GM19455 (cell line): ENCODE measurements around the gene LDLRAD4.

Experiments
- ATAC-seq: cut with Tn5 transposase; IDR thresholded peaks from one replicate; pipeline ENCODE4 v1.9.1; 2021; ENCODE audit not compliant: unreplicated experiment

The LDLRAD4 gene

DNA sequence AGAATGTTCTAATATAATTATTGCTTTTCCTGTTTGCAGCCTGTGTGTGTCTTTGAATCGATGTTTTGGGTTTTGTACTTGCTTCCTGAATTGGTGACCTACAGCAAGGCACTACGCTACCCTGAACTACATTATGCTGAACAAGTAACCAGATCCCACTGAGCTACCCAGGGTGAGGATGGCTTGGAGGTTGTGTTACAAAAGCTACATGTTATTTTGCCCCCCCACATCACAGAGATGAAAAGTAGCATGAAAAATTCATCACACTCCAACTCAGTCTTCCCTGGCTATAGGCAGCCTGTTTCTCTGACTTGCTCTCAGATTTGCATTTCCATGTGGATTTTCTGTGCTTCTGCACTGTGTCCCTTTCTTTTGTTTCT lies 162.1 kb downstream of the LDLRAD4 start:
- ATAC-seq: no peak

DNA sequence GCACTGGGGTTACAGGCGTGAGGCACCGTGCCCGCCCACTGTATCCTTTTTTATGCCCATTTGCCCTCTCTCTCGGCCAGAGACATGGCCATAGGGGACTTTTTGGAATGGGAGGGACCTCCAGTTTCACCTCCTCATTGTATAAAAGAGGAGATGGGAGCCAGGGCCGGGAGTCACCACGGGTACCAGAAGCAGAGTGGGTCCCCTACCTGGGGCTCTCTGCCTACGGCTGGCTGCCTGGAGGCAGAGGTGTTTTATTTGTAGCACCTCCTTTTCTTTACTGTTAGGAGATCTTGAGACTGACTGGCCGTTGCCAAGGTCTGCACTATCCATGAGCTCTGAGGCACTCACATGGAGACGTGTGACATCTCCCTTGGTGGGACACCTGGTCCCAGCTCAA lies 162.8 kb downstream of the LDLRAD4 start:
- ATAC-seq: no peak

DNA sequence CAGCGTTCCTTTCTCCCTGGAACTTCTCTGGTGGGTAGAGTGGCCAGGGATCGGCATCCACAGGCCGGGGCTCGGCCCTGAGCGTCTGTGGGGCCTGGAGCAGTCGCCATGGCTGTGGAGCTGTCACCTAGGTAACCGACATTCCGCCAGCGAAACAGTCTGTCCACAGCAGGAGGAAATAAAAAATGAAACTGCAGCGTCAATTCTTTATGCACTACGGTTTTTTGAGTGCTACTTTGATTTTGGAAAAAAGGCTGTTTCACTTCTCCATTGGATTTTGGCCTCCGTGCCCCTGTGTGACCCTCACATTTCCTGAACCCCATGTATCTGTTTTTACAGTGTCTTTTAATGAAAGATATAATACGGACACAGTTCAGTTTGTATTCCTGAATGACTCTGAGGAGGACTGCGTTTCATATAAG lies 163.4 kb downstream of the LDLRAD4 start:
- ATAC-seq: no peak

DNA sequence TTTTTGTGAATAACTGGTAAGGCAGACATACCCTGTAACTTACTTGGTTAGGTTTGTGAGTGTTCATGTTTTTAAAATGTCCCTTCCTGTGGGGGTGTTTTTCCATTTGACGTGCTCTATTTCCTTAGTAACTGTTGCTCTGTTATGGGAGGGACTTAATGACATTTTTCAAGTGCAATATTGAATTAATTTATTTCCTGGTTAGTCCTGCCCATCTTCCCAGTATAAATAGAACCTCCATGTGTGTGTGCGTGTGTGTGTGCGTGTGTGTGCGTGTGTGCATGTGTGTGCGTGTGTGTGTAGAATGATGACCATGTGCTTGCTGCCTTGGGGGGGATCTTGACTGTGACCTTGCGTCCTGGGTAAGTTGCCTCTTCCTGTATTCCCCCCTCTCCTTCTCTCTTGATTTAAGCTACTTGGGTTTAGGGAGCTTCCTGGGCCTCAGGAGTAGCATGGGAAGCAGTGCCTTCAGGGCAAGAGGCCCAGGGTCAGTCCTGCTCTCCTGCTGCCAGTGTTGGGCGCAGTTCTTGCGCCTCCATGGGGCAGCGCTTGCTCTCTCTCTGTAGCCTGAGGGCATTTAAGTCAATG lies 163.9 kb downstream of the LDLRAD4 start:
- no peak for ATAC-seq

DNA sequence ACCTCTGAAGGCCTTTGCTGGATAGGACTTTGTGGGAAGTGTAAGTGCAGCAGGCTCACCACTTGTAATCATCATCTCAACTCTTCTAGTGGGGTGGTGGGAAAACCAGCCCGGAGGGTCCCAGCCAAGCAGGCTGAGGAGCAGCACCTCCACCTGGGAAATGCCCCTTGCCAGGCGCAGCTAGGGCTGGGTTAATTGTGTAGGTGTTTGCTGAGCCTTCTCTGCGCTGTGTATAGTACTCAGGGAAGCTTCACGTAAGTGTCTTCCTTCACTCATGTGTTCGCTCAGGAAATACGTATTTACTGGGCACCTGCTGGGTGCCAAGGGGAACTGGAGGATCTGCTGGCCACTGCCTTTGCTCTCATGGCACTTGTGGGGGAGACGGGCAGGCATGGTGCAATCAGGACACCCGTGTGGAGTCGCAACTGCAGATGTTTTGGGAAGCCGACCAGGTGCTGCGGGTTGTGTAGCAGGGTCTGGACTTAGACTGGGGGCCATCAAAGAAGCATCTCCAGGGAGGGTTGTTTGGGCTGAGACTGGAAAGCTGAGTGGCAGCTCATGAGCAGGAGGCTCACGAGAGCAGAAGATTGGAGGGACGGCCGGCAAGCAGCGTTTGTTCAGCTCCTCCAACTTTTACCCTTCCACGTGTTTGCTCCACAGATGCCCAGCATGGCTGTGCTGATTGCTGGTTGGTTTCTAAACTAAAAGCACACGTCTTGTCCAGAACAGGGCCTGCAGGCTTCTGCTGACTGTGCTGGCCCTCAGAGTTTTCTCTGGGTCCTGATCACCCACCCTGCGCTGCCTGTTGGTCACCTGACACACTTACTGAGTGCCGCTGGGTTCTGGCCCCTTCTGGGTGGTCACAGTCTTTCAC lies 164.6 kb downstream of the LDLRAD4 start:
- ATAC-seq: no peak

DNA sequence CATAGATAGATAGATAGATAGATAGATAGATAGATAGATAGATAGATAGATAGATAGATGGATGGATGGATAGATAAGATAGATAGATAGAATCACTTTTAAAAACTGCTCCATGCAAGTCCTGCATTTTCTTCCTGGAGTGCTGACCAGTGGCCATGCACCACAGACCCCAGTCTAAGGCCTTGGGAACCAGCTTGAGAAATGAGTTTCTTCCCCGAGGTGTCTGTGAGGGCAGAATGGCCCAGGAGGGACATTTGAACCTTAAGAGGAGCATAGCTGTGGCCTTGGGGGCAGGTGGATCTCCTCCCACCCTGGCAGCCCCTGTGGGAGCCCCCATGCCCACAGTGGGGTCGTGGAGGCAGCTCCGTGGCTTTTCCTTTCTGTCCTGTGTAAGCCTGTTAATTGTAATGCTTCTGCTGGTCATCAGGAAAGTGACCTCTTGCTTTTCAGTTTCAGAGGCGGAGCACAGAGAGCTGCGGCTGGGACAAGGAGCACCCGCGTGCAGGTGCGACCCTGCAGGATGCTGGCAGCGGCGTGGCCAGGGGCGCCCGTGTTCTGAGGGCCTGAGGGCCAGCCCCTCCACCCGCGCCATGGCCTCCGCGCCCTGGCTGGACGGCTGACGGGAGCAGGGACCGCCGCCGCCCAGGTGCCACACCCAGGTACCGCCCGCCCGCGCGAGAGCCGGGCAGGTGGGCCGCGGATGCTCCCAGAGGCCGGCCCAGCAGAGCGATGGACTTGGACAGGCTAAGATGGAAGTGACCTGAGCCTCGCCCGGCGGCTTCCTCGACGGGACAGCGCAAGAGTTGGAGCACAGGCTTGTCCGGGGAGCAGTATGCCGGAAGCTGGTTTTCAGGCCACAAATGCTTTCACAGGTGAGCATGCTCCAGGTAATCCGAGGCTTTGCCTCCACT lies 168.6 kb downstream of the LDLRAD4 start:
- ATAC-seq: no peak

DNA sequence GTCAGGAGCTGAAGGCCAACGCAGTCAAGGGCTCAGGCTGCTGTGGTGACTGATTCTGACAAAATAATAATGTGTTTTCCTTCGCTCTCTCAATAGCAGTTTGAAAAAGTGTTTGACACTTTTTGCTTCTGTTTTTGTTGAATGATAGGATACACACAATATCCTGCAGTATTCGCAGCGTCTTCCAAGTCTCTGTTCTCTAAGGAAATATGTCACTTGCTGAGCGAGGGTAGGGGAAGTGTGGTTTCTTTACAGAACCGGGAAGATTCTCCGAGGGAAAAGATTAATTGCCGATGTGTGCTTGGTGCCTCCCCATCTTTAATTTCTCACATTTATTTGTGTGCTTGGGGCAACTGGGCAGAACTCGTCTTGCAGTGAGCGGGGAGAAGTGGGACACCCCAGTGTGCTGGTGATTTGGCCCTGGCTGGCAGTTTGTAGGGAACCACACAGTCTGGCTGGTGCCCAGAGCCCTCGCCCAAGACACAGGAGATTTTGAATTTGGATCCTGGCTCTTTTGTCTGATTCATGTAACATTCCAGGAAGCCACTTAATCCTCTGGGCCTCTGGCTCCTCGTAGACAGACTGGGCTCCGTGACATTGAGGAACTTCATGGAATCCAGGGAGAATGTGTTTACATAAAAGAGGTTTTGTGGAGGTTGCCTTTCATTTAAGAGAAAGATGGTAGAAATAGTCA lies 169.4 kb downstream of the LDLRAD4 start:
- no peak for ATAC-seq

DNA sequence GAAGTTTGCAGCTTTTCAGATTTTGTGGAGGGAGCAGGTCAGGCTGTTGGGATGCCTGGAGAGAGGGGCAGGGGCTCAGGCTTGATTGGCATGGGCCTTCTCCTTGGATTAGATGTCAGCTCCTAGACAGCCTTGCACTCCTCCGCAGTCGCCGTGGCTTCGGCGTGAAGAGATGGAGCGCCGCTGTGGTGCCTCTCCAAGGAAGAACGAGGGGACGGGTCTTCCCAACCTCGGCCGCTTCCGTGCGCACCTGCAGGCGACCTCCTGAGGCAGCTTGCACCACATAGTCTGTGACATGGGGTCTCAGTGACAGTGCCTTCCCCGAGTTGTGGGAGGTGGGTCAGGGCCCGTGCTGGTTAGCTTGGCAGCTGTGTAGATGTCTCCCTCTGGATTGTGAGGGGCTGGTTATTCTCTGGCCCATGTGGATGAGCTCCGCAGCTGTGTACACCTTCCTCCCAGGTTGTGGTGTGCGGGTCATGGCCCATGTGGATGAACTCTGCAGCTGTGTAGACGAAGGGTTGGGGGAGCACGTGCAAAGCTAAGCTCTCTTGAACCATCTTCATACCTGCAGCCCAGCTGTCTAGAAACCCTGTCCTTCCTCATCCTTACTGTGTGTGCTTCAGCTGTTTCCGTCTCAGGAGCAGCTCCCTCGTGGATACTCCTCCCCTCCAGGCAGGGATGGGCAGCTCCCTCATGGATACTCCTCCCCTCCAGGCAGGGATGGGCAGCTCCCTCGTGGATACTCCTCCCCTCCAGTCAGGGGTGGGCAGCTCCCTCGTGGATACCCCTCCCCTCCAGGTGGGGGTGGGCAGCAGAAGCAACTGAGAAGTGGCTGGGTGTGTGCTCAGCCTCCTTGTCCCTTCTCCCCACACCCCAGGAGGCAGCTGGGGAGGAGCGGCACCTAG lies 170.3 kb downstream of the LDLRAD4 start:
- no peak for ATAC-seq

DNA sequence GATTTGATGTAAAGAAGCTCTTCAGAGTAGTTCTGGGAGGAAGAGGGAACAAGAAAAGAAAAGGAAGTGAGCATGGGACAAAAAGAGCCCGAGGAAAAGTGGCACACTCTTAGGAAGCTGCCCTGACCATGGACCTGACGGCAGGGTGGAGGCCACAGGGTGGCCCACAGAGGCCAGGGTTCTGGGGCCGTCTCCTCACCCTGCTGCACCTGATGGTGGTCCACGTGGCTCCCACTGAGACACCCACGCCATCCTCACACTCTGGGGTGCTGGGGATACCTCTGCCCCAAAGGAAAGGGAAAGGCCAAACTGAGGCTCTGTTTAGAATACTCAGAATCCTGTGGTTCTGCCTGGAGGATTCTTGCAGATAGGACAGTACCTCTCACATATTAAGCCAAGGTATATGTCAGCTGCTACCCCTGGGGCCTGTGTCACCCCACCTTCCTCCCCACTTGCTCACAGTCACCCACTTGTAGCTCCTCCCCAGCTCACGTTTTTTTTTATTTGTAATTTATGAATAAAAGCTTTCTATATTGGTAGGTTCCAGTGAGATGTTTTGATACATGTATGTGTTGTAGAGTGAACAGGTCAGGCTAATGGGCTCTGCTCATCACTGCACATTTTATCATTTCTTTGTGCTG lies 171.1 kb downstream of the LDLRAD4 start:
- ATAC-seq: no peak

DNA sequence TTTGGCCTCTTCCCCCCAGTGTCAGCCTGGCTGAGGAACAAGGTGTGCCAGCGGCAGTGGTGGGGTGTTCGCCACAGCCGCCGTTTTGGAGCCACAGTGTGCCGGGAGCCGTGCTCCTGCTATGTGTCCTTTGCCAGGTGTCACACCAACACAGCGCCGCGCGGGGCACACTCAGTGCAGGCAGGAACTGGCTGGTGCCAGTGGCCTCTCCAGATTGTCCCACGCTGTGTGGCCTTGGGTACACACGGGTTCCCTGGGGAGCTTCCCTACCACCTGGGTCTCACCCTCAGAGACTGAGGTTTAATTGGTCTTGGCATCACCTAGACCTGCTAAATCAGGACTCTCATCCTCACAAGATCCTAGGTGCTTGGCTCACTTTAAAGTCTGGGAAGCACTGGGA lies 171.6 kb downstream of the LDLRAD4 start:
- no peak for ATAC-seq

DNA sequence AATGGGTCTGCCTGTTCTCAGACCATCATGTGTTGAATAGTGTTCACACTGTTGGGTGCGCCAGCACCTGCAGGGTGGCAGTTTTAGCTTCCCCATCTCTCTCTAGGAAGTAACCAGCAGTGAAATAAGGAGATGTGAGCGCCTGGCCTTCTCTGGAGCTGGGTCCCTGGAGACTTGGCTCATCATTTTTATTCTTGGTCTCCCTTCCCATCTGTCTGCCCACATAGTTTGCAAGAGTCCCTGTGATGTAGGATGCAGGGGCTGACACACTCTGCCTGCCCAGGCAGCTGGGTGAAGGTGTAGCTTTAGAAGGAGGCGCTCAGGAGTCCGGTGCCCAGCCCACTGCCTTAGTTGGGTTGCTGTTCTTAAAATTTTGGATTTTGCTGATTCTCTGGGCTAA lies 172.2 kb downstream of the LDLRAD4 start:
- ATAC-seq: no peak

DNA sequence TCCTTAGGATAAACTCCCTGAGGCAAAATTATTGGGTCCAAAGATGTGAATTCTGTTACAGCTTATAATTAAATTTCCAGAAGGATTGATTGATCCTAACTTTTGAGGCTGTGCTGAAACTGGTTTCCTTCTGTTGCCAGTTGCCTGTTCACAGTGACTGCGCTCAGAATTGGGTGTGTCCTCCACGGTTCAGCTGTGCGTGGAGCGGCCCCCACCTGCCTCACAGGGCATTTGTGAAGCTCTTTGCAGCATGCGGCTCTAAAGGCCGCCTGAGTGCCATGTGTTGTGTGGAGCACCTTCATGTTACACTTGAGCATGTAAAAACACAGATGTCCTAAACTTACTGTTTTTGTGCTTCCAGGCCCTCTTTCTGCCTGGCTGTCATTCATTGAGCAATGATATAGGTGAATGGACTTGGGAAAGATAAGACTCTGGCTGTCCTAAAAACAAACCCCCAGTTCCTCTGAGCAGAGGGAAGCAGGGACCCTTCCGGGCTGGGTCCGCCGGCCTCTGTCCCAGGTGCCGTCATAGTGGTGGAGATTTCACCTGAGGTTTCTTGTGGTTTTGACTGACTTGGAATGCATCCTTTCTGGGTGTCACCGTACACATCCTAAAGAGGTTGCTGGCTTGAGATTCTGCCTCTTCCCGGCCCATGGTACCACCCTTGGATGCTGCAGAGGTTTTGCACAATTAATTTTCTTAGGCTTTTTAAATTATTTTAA lies 173.6 kb downstream of the LDLRAD4 start:
- no peak for ATAC-seq

DNA sequence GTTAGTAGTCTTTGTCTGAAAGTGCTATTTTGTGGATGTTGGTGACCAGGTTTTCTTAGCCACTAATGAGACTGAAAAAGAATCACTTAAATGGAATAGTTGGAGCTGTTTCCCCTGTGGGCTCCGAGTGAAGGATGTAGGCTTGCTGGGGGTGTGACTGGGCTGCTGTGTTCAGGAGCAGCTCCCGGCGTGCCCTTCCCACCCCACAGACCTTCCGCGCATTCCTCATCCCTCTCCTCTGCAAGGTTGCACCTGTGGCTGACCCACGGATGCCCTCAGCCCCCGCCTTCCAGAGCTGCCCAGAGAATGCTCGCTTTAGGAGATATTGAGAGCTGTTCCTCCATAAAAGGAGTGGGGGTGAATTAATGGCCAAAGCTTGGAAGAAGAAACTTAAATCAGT lies 174.3 kb downstream of the LDLRAD4 start:
- ATAC-seq: no peak

DNA sequence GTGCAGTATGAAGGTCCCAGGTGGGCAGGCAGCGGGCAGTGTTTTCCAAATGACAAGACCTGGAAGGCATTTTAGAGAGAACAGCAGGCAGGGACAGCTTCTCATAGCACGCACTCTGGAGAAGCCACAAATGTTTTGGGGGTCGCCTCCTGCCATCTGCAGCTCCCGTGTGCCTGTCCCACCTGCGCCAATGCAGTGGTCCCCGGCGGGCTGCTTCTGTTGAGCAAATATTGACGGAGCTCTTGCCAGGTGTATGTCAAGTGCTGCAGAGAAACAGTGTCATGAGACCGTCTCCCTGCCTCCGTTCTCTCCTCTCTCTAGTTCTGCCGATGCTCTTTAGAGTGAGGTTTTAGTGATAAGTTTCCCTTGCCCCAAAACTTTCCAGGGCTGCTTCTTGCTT lies 174.8 kb downstream of the LDLRAD4 start:
- no peak for ATAC-seq

DNA sequence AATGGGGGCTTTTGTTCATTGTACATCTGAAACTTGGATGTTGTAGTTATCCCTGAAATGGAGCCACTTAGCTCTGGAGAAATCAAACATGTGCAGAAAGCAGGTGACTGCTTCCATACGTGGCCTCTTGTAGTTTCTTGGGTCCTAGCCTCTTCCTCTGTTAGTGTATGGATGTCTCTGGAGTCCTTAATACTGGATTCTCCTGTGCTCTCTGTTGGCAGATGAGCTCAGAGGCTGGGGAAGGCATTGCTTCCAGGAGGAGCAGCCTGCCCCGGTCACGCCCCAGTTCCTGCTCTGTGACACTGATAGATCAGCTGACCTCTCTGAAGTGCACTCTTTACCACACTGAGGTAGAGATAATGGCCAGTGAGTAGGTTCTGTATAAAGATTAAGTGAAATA lies 176.2 kb downstream of the LDLRAD4 start:
- ATAC-seq: no peak

DNA sequence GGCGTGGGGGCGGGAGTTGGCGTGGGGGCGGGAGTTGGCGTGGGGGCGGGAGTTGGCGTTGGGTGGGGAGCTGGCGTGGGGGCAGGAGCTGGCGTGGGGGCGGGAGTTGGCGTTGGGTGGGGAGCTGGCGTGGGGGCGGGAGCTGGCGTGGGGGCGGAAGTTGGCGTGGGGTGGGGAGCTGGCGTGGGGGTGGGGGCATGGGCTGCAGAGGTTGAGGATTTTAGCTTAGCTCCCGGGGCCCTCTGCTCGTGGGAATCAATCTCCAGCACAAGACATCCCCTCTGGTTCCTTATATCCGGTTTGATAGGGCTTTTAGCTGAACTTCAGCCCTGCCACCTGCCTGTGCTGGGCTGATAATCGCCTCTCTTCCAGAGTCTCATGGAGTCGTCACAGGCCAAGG lies 177.0 kb downstream of the LDLRAD4 start:
- ATAC-seq: no peak

DNA sequence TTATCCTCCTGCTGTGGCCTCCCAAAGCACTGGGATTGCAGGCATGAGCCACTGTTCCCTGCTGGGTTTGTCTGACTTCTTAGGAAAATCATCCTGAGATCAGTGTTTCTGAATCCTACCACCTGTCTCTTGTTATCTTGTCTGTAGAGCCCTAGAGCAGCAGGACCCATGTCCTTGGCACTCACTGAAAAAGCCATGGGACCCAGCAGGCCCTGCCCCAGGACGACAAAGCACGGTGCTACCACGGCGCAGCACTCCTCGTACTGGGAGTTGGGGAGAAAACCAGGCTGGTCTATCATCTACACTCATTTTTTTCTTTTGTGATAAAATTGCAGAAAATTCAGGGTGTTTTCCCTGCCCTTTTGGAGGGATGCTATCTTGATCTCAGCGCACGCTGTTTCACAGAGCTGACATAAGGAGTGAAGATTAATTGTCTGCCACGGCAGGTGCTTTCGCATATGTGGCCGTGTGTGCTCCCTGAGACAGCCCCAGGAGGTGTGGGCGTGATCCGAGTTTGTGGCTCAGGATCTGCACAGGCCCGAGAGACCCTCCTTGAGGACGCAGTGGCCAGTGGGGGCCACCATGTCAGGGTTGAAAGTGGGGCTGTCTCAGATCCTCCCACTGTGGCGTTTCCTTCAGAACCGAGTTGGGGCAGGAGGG lies 179.1 kb downstream of the LDLRAD4 start:
- ATAC-seq: no peak

DNA sequence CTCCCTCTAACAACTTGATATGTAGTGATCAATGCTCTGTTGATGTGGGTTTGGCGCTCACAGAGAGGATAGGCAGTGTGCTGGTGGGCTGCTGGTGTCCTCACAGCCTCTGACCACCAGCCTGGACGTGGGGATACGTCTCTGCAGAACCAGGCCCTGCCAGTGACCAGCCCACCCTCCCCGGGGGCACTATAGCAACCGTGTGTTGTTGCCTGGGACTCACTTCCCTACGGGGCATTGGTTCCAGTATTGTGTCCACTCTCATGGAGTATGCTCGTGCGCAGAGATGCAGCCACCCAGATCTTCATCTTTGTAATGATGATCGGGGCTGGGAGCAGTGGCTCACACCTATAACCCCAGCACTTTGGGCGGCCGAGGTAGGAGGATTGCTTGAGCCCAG lies 180.1 kb downstream of the LDLRAD4 start:
- ATAC-seq: no peak
